ENCODE results near the gene GRAMD2B.
"Not testable (repeated sequence)": the region's sequence is repeated elsewhere in the genome, so short reads cannot be mapped to it uniquely, and the experiment has no call there.

GRAMD2B gene
- total RNA-seq, result 9.3 to 17.4 reads per million in 2 experiments

GRCh38 chr5:126422994-126423788, at the start of gene GRAMD2B:
Gene GRAMD2B (plus strand): TSS chr5:126423409. CDS start chr5:126423607, 198 bp downstream.
- peak; percentile 58 for DNase-seq (ENCODE audit: low read depth)

GRCh38 chr5:126374109-126374416, 49.1 kb upstream of the GRAMD2B start:
- DNase-seq (ENCODE audit: low read depth), result no peak

GRCh38 chr5:126376443-126376842, 46.8 kb upstream of the GRAMD2B start:
- DNase-seq (ENCODE audit: low read depth), result no peak

GRCh38 chr5:126377424-126377823, 45.8 kb upstream of the GRAMD2B start:
- no peak for DNase-seq (ENCODE audit: low read depth)

- not testable (repeated sequence) for DNase-seq (ENCODE audit: low read depth)
These were observed 42.9 kb upstream of the GRAMD2B start for GRCh38 chr5:126380316-126380715.

- DNase-seq (ENCODE audit: low read depth), result no peak
These were observed 40.0 kb upstream of the GRAMD2B start for GRCh38 chr5:126383246-126383645.

- DNase-seq (ENCODE audit: low read depth), result no peak
These were observed 39.4 kb upstream of the GRAMD2B start for GRCh38 chr5:126383776-126384175.

GRCh38 chr5:126384985-126385384, 38.2 kb upstream of the GRAMD2B start:
- DNase-seq (ENCODE audit: low read depth), result no peak

- DNase-seq (ENCODE audit: low read depth), result no peak
These were observed 37.4 kb upstream of the GRAMD2B start for GRCh38 chr5:126385524-126386502.

- no peak for DNase-seq (ENCODE audit: low read depth)
These were observed 34.0 kb upstream of the GRAMD2B start for GRCh38 chr5:126389179-126389578.

- DNase-seq (ENCODE audit: low read depth), result no peak
These were observed 33.2 kb upstream of the GRAMD2B start for GRCh38 chr5:126390051-126390450.

- DNase-seq (ENCODE audit: low read depth), result no peak
These were observed 31.8 kb upstream of the GRAMD2B start for GRCh38 chr5:126391386-126391785.

GRCh38 chr5:126394211-126394788, 28.9 kb upstream of the GRAMD2B start:
- no peak for DNase-seq (ENCODE audit: low read depth)

- DNase-seq (ENCODE audit: low read depth), result no peak
These were observed 28.0 kb upstream of the GRAMD2B start for GRCh38 chr5:126395198-126395597.

GRCh38 chr5:126395605-126396004, 27.6 kb upstream of the GRAMD2B start:
- DNase-seq (ENCODE audit: low read depth), result no peak

- DNase-seq (ENCODE audit: low read depth), result not testable (repeated sequence)
These were observed 26.5 kb upstream of the GRAMD2B start for GRCh38 chr5:126396721-126397120.

GRCh38 chr5:126398791-126399190, 24.4 kb upstream of the GRAMD2B start:
- DNase-seq (ENCODE audit: low read depth), result no peak

- DNase-seq (ENCODE audit: low read depth), result no peak
These were observed 22.5 kb upstream of the GRAMD2B start for GRCh38 chr5:126400621-126401251.

- DNase-seq (ENCODE audit: low read depth), result no peak
These were observed 20.3 kb upstream of the GRAMD2B start for GRCh38 chr5:126402621-126403555.

GRCh38 chr5:126403876-126404275, 19.3 kb upstream of the GRAMD2B start:
- DNase-seq (ENCODE audit: low read depth), result no peak

GRCh38 chr5:126410623-126411022, 12.6 kb upstream of the GRAMD2B start:
- DNase-seq (ENCODE audit: low read depth), result no peak

Measured in T follicular helper cell (primary cell).